GM23248 (cell line): ENCODE data around the gene DENND4C.

ENCODE experiments used
- EZH2 ChIP-seq: fragments of 200-600 bp; sonication (generic); IDR thresholded peaks from 2 replicates; pipeline ENCODE4 v1.6.1; 2018; ENCODE audit warnings: antibody characterized with exemption, mild to moderate bottlenecking; ENCODE audit not compliant: insufficient read depth, poor library complexity, severe bottlenecking
- EZH2phosphoT487 ChIP-seq: fragments of 200-600 bp; sonication (generic); IDR thresholded peaks from 2 replicates; pipeline ENCODE4 v1.6.1; 2018; ENCODE audit warnings: antibody characterized with exemption, moderate library complexity, mild to moderate bottlenecking, low read depth; ENCODE audit not compliant: insufficient read depth

- TF ChIP-seq EZH2 (no peak), EZH2phosphoT487 (no peak)
Measured at GRCh38 chr9:19358701-19359100, 128.2 kb downstream of the DENND4C start.
